GM12878 (cell line): ENCODE data around the gene TTC38. TPM values are rescaled to one million over a fixed set of nuclear protein-coding genes. Genes with fewer than 3 reads are reported as not detected.
A peak's percentile ranks its signal among the peaks of the same experiment; 100 is the strongest.

Experiments
- ASH2L ChIP-seq: fragments of 300-600, 200-600 bp; sonication (generic); IDR thresholded peaks from 2 replicates; pipeline ENCODE4 v1.6.1; 2017; ENCODE audit warnings: low read depth, mild to moderate bottlenecking, borderline replicate concordance
- ATF3 ChIP-seq: IDR thresholded peaks from 2 replicates; pipeline ENCODE4 v1.6.1; 2011; ENCODE audit warnings: low read depth, mild to moderate bottlenecking, low read length, moderate library complexity, borderline replicate concordance; ENCODE audit errors: extremely low read depth
- CEBPB ChIP-seq, 2 experiments: fragments of 150-350 bp in 1 of 2; IDR thresholded peaks; 2 replicates each; pipeline ENCODE4 v1.6.1; 2012 to 2014; ENCODE audit warnings: low read depth in 2 of 2, low read length in 2 of 2, borderline replicate concordance in 1 of 2, inconsistent platforms in 1 of 2
- CHD1 ChIP-seq: IDR thresholded peaks from 2 replicates; pipeline ENCODE4 v1.6.1; 2012; ENCODE audit warnings: low read depth, low read length, improper control_type of control experiment
- CREM ChIP-seq: IDR thresholded peaks from 2 replicates; pipeline ENCODE4 v1.6.1; 2014; ENCODE audit warnings: antibody characterized with exemption, low read depth
- E2F4 ChIP-seq: IDR thresholded peaks from 2 replicates; pipeline ENCODE4 v1.6.1; 2012; ENCODE audit warnings: low read depth, low read length, improper control_type of control experiment
- E4F1 ChIP-seq: fragments of 450-650 bp; IDR thresholded peaks from 2 replicates; pipeline ENCODE4 v1.6.1; 2018; ENCODE audit warnings: borderline replicate concordance, mild to moderate bottlenecking; ENCODE audit not compliant: partially characterized antibody
- EZH2 ChIP-seq: IDR thresholded peaks from 2 replicates; pipeline ENCODE4 v1.6.1; 2012; ENCODE audit warnings: low read depth, mild to moderate bottlenecking, control low read depth, inconsistent platforms, low read length, borderline replicate concordance; ENCODE audit not compliant: control insufficient read depth
- FOXM1 ChIP-seq: IDR thresholded peaks from 2 replicates; pipeline ENCODE4 v1.6.1; 2012; ENCODE audit warnings: low read depth, mild to moderate bottlenecking, inconsistent platforms, low read length, moderate library complexity
- KDM1A ChIP-seq: fragments of 200-600 bp; sonication (generic); IDR thresholded peaks from 2 replicates; pipeline ENCODE4 v1.6.1; 2016; ENCODE audit warnings: borderline replicate concordance
- NBN ChIP-seq: fragments of 450-650 bp; IDR thresholded peaks from 2 replicates; pipeline ENCODE4 v1.6.1; 2016
- NRF1 ChIP-seq: conservative IDR thresholded peaks from 2 replicates; pipeline ENCODE4 v1.6.1; 2011; ENCODE audit warnings: mild to moderate bottlenecking, low read depth, low read length, improper control_type of control experiment
- PBX3 ChIP-seq: IDR thresholded peaks from 2 replicates; pipeline ENCODE4 v1.6.1; 2011; ENCODE audit warnings: mild to moderate bottlenecking, low read depth, low read length, moderate library complexity; ENCODE audit not compliant: insufficient replicate concordance
- RCOR1 ChIP-seq: conservative IDR thresholded peaks from 2 replicates; pipeline ENCODE4 v1.6.1; 2012; ENCODE audit warnings: low read depth, low read length, improper control_type of control experiment
- RFX5 ChIP-seq: IDR thresholded peaks from 2 replicates; pipeline ENCODE4 v1.6.1; 2011; ENCODE audit warnings: low read depth, low read length, improper control_type of control experiment
- SIX5 ChIP-seq: IDR thresholded peaks from 2 replicates; pipeline ENCODE4 v1.6.1; 2011; ENCODE audit warnings: mild to moderate bottlenecking, low read depth, low read length, moderate library complexity; ENCODE audit not compliant: severe bottlenecking
- TARDBP ChIP-seq: IDR thresholded peaks from 2 replicates; pipeline ENCODE4 v1.6.1; 2016; ENCODE audit warnings: borderline replicate concordance
- TBL1XR1 ChIP-seq: IDR thresholded peaks from 2 replicates; pipeline ENCODE4 v1.6.1; 2012; ENCODE audit warnings: low read depth, low read length, improper control_type of control experiment
- ZBTB11 ChIP-seq: fragments of 450-650 bp; formaldehyde crosslinking; IDR thresholded peaks from 2 replicates; pipeline ENCODE4 v1.5.0; 2022; ENCODE audit warnings: mild to moderate bottlenecking, missing genetic modification characterization
- polyA plus RNA-seq, 11 experiments: library from polyadenylated mRNA; depleted of rRNA in 4 of 11; unstranded in 6 of 11; stranded (reverse) in 5 of 11; fragments of >200 nt; fragmentation: Nextera tagmentation in 4 of 11; fragmentation: Illumina TruSeq in 1 of 11; extraction: Ambion mirVana in 4 of 11; extraction: Trizol in 1 of 11; gene quantifications; 1 replicate in 1 of 11; 2 replicates in 10 of 11; pipeline versions ENCODE4 v1.2.1 to v1.2.3, GENCODE V29; 2011 to 2016; ENCODE audit warnings: inconsistent platforms in 2 of 11, missing spikeins in 2 of 11, low read depth in 1 of 11
- total RNA-seq, 4 experiments: library from RNA; depleted of rRNA in 3 of 4; stranded (reverse); fragments of >200 nt in 3 of 4; fragmentation: Illumina TruSeq in 1 of 4; extraction: Trizol in 1 of 4; gene quantifications; 2 replicates each; pipeline versions ENCODE4 v1.2.1 to v1.2.3, GENCODE V29; 2013 to 2021

TTC38 gene
- total and polyA plus RNA-seq, 10 of the 15 experiments (the other 5 are each of a cell fraction or from before 2014, with no cell fraction given), result 0.58 to 39.9 (median 13.0) TPM

GRCh38 chr22:46335201-46336118 is 67.7 kb downstream of the TTC38 start, which contains the start of gene TRMU (continued):
- TF ChIP-seq TARDBP, result no peak
- peak; percentile 91 for TF ChIP-seq ZBTB11
- peak; percentile 44; the same call in 1 of the 2 replicates for TF ChIP-seq ASH2L
- TF ChIP-seq CEBPB (IDR thresholded peaks at IDR 0.05; ENCODE audit: borderline replicate concordance in 1 of 2, low read depth in 2 of 2, low read length in 2 of 2), result no peak
- peak; percentile 57 for TF ChIP-seq E4F1
- TF ChIP-seq E2F4, result no peak
- no peak for TF ChIP-seq ATF3
- no peak for TF ChIP-seq NBN
- TF ChIP-seq NRF1, result no peak
- no peak for TF ChIP-seq RCOR1
- no peak for TF ChIP-seq PBX3
- peak; percentile 51; the same call in 1 of the 2 replicates for TF ChIP-seq CREM
- TF ChIP-seq FOXM1, result no peak
- TF ChIP-seq EZH2, result no peak
- no peak for TF ChIP-seq CHD1
- no peak for TF ChIP-seq KDM1A
- TF ChIP-seq RFX5, result 0 out of 2 replicates have a peak, but pooled peaks have one; percentile 23
- peak; percentile 66 for TF ChIP-seq SIX5
- TF ChIP-seq TBL1XR1, result 0 out of 2 replicates have a peak, but pooled peaks have one; percentile 40
